ENCODE data around the gene EBLN2.

DNA sequence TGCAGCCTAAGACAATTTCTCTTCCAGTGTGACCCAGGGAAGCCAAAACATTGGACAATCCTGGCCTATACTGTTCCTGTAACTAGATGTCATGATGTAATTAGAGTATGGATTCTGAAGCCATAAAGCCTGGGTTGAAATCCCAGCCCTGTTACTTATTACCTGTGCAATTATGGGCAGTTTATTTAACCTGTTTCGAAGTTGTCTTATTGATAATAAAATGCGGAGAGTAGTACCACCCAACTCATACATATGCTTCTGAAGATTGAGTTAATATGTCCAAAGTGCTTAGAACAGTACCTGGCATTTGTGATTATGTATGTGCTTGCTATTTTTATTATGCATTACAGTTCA is 34.7 kb upstream of the EBLN2 start:
- no peak for TF ChIP-seq POLR2A (IDR thresholded peaks at IDR 0.05)
- TF ChIP-seq, protein P1, sequence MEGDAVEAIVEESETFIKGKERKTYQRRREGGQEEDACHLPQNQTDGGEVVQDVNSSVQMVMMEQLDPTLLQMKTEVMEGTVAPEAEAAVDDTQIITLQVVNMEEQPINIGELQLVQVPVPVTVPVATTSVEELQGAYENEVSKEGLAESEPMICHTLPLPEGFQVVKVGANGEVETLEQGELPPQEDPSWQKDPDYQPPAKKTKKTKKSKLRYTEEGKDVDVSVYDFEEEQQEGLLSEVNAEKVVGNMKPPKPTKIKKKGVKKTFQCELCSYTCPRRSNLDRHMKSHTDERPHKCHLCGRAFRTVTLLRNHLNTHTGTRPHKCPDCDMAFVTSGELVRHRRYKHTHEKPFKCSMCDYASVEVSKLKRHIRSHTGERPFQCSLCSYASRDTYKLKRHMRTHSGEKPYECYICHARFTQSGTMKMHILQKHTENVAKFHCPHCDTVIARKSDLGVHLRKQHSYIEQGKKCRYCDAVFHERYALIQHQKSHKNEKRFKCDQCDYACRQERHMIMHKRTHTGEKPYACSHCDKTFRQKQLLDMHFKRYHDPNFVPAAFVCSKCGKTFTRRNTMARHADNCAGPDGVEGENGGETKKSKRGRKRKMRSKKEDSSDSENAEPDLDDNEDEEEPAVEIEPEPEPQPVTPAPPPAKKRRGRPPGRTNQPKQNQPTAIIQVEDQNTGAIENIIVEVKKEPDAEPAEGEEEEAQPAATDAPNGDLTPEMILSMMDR (IDR thresholded peaks at IDR 0.05): no peak

All from thyroid gland (tissue), 4 donors.